CD14-positive monocyte (primary cell): Measurements from ENCODE around the gene TMEM45A. TPM values are rescaled to one million over a fixed set of nuclear protein-coding genes. Genes with fewer than 3 reads are reported as not detected.
"Not testable (repeated sequence)": the region's sequence is repeated elsewhere in the genome, so short reads cannot be mapped to it uniquely, and the experiment has no call there.

ENCODE experiments used
- DNase-seq, 3 donors: peaks; one replicate each; pipeline ENCODE4 v3.0.0-alpha.2; 2011 to 2022
- H2AFZ ChIP-seq: 2 replicates; pipeline ENCODE4 v1.6.0; 2012; ENCODE audit warnings: mild to moderate bottlenecking, low read depth, low read length, inconsistent platforms; ENCODE audit not compliant: insufficient read depth, poor library complexity, severe bottlenecking
- H3K27ac ChIP-seq, 2 donors: 1 replicate in 1 of 2; 2 replicates in 1 of 2; pipeline ENCODE4 v1.5.1; 2012 to 2013; ENCODE audit warnings: low read length in 2 of 2, control low read depth in 1 of 2, inconsistent platforms in 1 of 2, low read depth in 1 of 2, mild to moderate bottlenecking in 1 of 2
- H3K27me3 ChIP-seq, 2 donors: one replicate each; pipeline versions ENCODE4 v1.6.0 to v1.6.1; 2011 to 2013; ENCODE audit warnings: low read length in 2 of 2; ENCODE audit not compliant: control insufficient read depth in 2 of 2, insufficient read depth in 2 of 2
- H3K36me3 ChIP-seq, 2 donors: replicated peaks in 1 of 2; 1 replicate in 1 of 2; 2 replicates in 1 of 2; pipeline versions ENCODE4 v1.5.1 to v1.6.1; 2012 to 2013; ENCODE audit warnings: low read length in 2 of 2, control low read depth in 1 of 2, inconsistent platforms in 1 of 2, mild to moderate bottlenecking in 1 of 2; ENCODE audit not compliant: insufficient read depth in 2 of 2, control insufficient read depth in 1 of 2
- H3K4me1 ChIP-seq, 2 donors: 1 replicate in 1 of 2; 2 replicates in 1 of 2; pipeline versions ENCODE4 v1.5.1 to v1.6.1; 2012 to 2013; ENCODE audit warnings: low read length in 2 of 2, control low read depth in 1 of 2, inconsistent platforms in 1 of 2, mild to moderate bottlenecking in 1 of 2, moderate library complexity in 1 of 2; ENCODE audit not compliant: insufficient read depth in 2 of 2, control insufficient read depth in 1 of 2
- H3K4me2 ChIP-seq: replicated peaks from 2 replicates; pipeline ENCODE3; 2012; ENCODE audit warnings: low read length, moderate library complexity, mild to moderate bottlenecking; ENCODE audit not compliant: poor library complexity, severe bottlenecking; ENCODE audit errors: extremely low read depth
- H3K4me3 ChIP-seq, 3 experiments: fragments of 200-600 bp in 1 of 3; sonication (generic) in 1 of 3; replicated peaks in 1 of 3; 1 replicate in 2 of 3; 2 replicates in 1 of 3; pipeline ENCODE4 v1.5.1; 2011 to 2013; ENCODE audit warnings: low read length in 3 of 3, mild to moderate bottlenecking in 3 of 3, control low read depth in 2 of 3, low read depth in 2 of 3, inconsistent platforms in 1 of 3, moderate library complexity in 1 of 3
- H3K79me2 ChIP-seq: 2 replicates; pipeline ENCODE4 v1.6.0; 2012; ENCODE audit warnings: mild to moderate bottlenecking, control low read depth, inconsistent platforms, low read length, moderate library complexity; ENCODE audit not compliant: insufficient read depth
- H3K9ac ChIP-seq: 2 replicates; pipeline ENCODE4 v1.6.0; 2017; ENCODE audit warnings: low read length, mild to moderate bottlenecking; ENCODE audit not compliant: insufficient read depth, poor library complexity, severe bottlenecking
- H3K9me3 ChIP-seq, 2 donors: replicated peaks in 1 of 2; 1 replicate in 1 of 2; 2 replicates in 1 of 2; pipeline versions ENCODE4 v1.5.1 to v1.6.1; 2012 to 2013; ENCODE audit warnings: low read length in 2 of 2, control low read depth in 1 of 2; ENCODE audit not compliant: control insufficient read depth in 1 of 2, insufficient read depth in 1 of 2
- H4K20me1 ChIP-seq: 2 replicates; pipeline ENCODE4 v1.6.0; 2012; ENCODE audit warnings: mild to moderate bottlenecking, low read length, control low read depth, moderate library complexity; ENCODE audit not compliant: insufficient read depth
- H3K27ac Mint-ChIP-seq, 7 donors: one replicate each; pipeline ENCODE4 v1.8.0; 2020; ENCODE audit warnings: mild to moderate bottlenecking in 7 of 7, mixed read lengths in 7 of 7, moderate library complexity in 6 of 7, inconsistent platforms in 2 of 7
- H3K27me3 Mint-ChIP-seq, 3 donors: one replicate each; pipeline ENCODE4 v1.8.0; 2021 to 2022; ENCODE audit warnings: low read depth in 3 of 3, mild to moderate bottlenecking in 3 of 3, mixed read lengths in 3 of 3, moderate library complexity in 3 of 3, inconsistent platforms in 1 of 3
- H3K36me3 Mint-ChIP-seq, 2 donors: one replicate each; pipeline ENCODE4 v1.8.0; 2020; ENCODE audit warnings: mixed read lengths in 2 of 2, inconsistent platforms in 1 of 2, mild to moderate bottlenecking in 1 of 2
- H3K4me1 Mint-ChIP-seq: one replicate; pipeline ENCODE4 v1.8.0; 2020; ENCODE audit warnings: mild to moderate bottlenecking, mixed read lengths
- H3K4me3 Mint-ChIP-seq, 2 donors: one replicate each; pipeline ENCODE4 v1.8.0; 2020; ENCODE audit warnings: mild to moderate bottlenecking in 2 of 2, mixed read lengths in 2 of 2, moderate library complexity in 1 of 2
- H3K9me3 Mint-ChIP-seq, 7 donors: one replicate each; pipeline ENCODE4 v1.8.0; 2020 to 2022; ENCODE audit warnings: mixed read lengths in 7 of 7, mild to moderate bottlenecking in 6 of 7, moderate library complexity in 6 of 7, inconsistent platforms in 2 of 7
- CTCF ChIP-seq: fragments of 200-600 bp; IDR thresholded peaks from one replicate; pipeline ENCODE4 v1.8.0; 2022; ENCODE audit warnings: antibody characterized with exemption, mild to moderate bottlenecking
- WGBS: methylation state at CpG from one replicate; pipeline ENCODE4 v1.1.5; 2013; ENCODE audit warnings: missing lambda C conversion rate; ENCODE audit not compliant: insufficient coverage; 5-methylcytosine and 5-hydroxymethylcytosine counted together
- intact Hi-C, 2 donors: fragments of 100-400 bp; cut with micrococcal nuclease; formaldehyde crosslinking; loops; one replicate each; pipeline versions ENCODE4 v1.15.0 to v1.15.1; 2023
- polyA plus RNA-seq, 3 donors: library from polyadenylated mRNA; depleted of rRNA in 1 of 3; unstranded in 2 of 3; stranded (reverse) in 1 of 3; fragments of 300-500 nt in 2 of 3; fragments of >200 nt in 1 of 3; fragmentation: Illumina TruSeq in 2 of 3; gene quantifications; 1 replicate in 2 of 3; 2 replicates in 1 of 3; pipeline ENCODE4 v1.2.3, GENCODE V29; 2012 to 2021

TMEM45A gene
- polyA plus RNA-seq, 3 donors = 0.03 to 1.5 (median 0.97) TPM

- 96% methylated on average over 9 of the region's 25 CpGs for WGBS
- H3K9me3 Mint-ChIP-seq, H3K4me2 ChIP-seq, H3K4me3 ChIP-seq, H3K36me3 ChIP-seq, H3K36me3 Mint-ChIP-seq, H3K27me3 ChIP-seq, H3K27ac Mint-ChIP-seq, intact Hi-C loops, H3K4me1 ChIP-seq, H2AFZ ChIP-seq, H4K20me1 ChIP-seq, H3K27me3 Mint-ChIP-seq, H3K9me3 ChIP-seq, DNase-seq, H3K27ac ChIP-seq, H3K9ac ChIP-seq, H3K4me1 Mint-ChIP-seq, H3K4me3 Mint-ChIP-seq, H3K79me2 ChIP-seq: not testable (repeated sequence)
Observed at GRCh38 chr3:100478521-100478920, 13.9 kb upstream of the TMEM45A start.

GRCh38 chr3:100480081-100480480 lies 12.3 kb upstream of the TMEM45A start:
- WGBS = 94% methylated on average over 4 of the region's 5 CpGs
- no peak overlapping the region for H3K27ac Mint-ChIP-seq
- H3K36me3 Mint-ChIP-seq = no peaks in the 10 kb centered on the region

More at GRCh38 chr3:100480081-100480480, 12.3 kb upstream of the TMEM45A start:
- H3K36me3 ChIP-seq = no peaks in the 10 kb centered on the region
- no peaks in the 10 kb centered on the region for H3K9me3 ChIP-seq
- TF ChIP-seq CTCF = no peak
- H3K9ac ChIP-seq = no peak overlapping the region
- Mint-ChIP-seq H3K27me3 (peaks cover 0 to 7% (median 7%) of the 10 kb centered on the region in 3 donors), H3K4me3 (no peak overlapping the region), H3K4me1 (no peaks in the 10 kb centered on the region), H3K9me3 (peaks cover 0 to 5% (median 3%) of the 10 kb centered on the region in 7 donors)
- intact Hi-C loops = no loop called here
- no peak overlapping the region for H3K4me3 ChIP-seq
- no peak for DNase-seq
- H3K27me3 ChIP-seq = peaks cover 0 to 3% of the 10 kb centered on the region in 2 donors
- no peaks in the 10 kb centered on the region for H3K79me2 ChIP-seq
- H3K27ac ChIP-seq = no peak overlapping the region
- H3K4me1 ChIP-seq = no peaks in the 10 kb centered on the region
- H4K20me1 ChIP-seq = no peaks in the 10 kb centered on the region
- no peak overlapping the region for H3K4me2 ChIP-seq
- no peak overlapping the region for H2AFZ ChIP-seq
